Natural killer cell (primary cell): Measurements from ENCODE around the gene RAB3D. TPM values are rescaled to one million over a fixed set of nuclear protein-coding genes. Genes with fewer than 3 reads are reported as not detected.

ENCODE experiments used
- ATAC-seq, 3 donors: fragments of 150-1000 bp in 2 of 3; fragments of 200-7000 bp in 1 of 3; cut with Tn5 transposase; 1 replicate in 1 of 3; 2 replicates in 2 of 3; pipeline ENCODE4 v1.10.0; 2021; ENCODE audit warnings: mild to moderate bottlenecking in 2 of 3, moderate library complexity in 2 of 3
- DNase-seq, 2 donors: peaks; one replicate each; pipeline versions ENCODE4 v3.0.0 to v3.0.0-alpha.2; 2013 to 2021; ENCODE audit warnings: mixed read lengths in 1 of 2
- H3K27ac ChIP-seq: one replicate; pipeline ENCODE4 v1.5.1; 2013; ENCODE audit warnings: mild to moderate bottlenecking, low read length
- H3K27me3 ChIP-seq: one replicate; pipeline ENCODE4 v1.6.1; 2013; ENCODE audit warnings: low read length; ENCODE audit not compliant: control insufficient read depth, insufficient read depth
- H3K36me3 ChIP-seq: one replicate; pipeline ENCODE4 v1.6.1; 2013; ENCODE audit warnings: low read length; ENCODE audit not compliant: control insufficient read depth, insufficient read depth
- H3K4me1 ChIP-seq: one replicate; pipeline ENCODE4 v1.6.1; 2013; ENCODE audit warnings: low read length; ENCODE audit not compliant: control insufficient read depth, insufficient read depth
- H3K4me3 ChIP-seq: one replicate; pipeline ENCODE4 v1.5.1; 2013; ENCODE audit warnings: low read length
- H3K9me3 ChIP-seq: one replicate; pipeline ENCODE4 v1.6.1; 2013; ENCODE audit warnings: low read length; ENCODE audit not compliant: control insufficient read depth, insufficient read depth
- H3K27ac Mint-ChIP-seq, 2 donors: one replicate each; pipeline ENCODE4 v1.8.0; 2022; ENCODE audit warnings: mild to moderate bottlenecking in 2 of 2, mixed read lengths in 2 of 2, moderate library complexity in 1 of 2
- H3K27me3 Mint-ChIP-seq, 2 donors: one replicate each; pipeline ENCODE4 v1.8.0; 2022; ENCODE audit warnings: low read depth in 2 of 2, mixed read lengths in 2 of 2
- H3K36me3 Mint-ChIP-seq: one replicate; pipeline ENCODE4 v1.8.0; 2022; ENCODE audit warnings: mixed read lengths
- H3K4me1 Mint-ChIP-seq, 2 donors: one replicate each; pipeline ENCODE4 v1.8.0; 2022; ENCODE audit warnings: mixed read lengths in 2 of 2
- H3K4me3 Mint-ChIP-seq: one replicate; pipeline ENCODE4 v1.8.0; 2022; ENCODE audit warnings: mild to moderate bottlenecking, moderate library complexity, mixed read lengths
- H3K9me3 Mint-ChIP-seq, 2 donors: one replicate each; pipeline ENCODE4 v1.8.0; 2022; ENCODE audit warnings: mixed read lengths in 2 of 2
- CTCF ChIP-seq: fragments of 200-600 bp; IDR thresholded peaks from one replicate; pipeline ENCODE4 v1.8.0; 2022; ENCODE audit warnings: antibody characterized with exemption
- WGBS: methylation state at CpG from one replicate; pipeline ENCODE4 v1.1.7; 2013; ENCODE audit warnings: missing lambda C conversion rate; ENCODE audit not compliant: insufficient coverage; 5-methylcytosine and 5-hydroxymethylcytosine counted together
- intact Hi-C: fragments of 100-400 bp; cut with micrococcal nuclease; formaldehyde crosslinking; loops from one replicate; pipeline ENCODE4 v1.14.2; 2022
- total RNA-seq, 4 donors: library from RNA; stranded (reverse); fragments of 120-200 nt in 1 of 4; gene quantifications; one replicate each; pipeline versions ENCODE4 v1.2.3 to v1.2.4, GENCODE V29; 2013 to 2022

RAB3D gene
- total RNA-seq, 3 donors from 2014 or later (not counting 1 experiment from before 2014, with no cell fraction given): 14.3 to 20.0 (median 15.7) TPM

DNA sequence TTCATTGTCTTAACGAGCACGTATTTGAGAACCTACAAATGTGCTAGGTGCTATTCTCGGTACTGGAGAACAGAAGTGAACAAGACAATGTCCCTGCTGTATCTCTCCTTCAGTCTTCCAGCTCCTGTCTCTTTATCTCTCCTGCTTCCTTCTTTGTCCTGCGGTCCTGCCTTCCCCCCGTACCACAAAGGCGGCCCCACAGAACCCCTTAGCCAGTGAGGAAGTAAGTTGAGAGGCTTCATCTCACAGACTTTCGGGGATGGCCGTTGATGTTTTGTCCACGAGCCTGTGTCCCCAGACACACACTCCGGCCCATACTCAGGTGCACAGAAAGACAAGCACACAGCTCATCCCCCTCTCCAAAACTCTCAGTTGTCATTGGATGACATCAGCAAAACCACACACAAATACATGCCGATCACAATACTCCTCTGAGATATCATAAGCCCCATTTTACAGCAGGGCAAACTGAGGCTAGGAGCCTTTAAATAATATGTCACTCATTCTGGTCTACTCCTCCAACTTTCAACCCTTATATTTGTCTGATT, 34.5 kb upstream of the RAB3D start:
- Histone ChIP-seq H3K4me1 (peaks cover 31% of the 10 kb centered on the region), H3K36me3 (no peaks in the 10 kb centered on the region), H3K9me3 (no peaks in the 10 kb centered on the region), H3K27me3 (no peaks in the 10 kb centered on the region), H3K4me3 (peak overlapping the region; percentile 84), H3K27ac (peak overlapping the region; percentile 94)
- 9% methylated on average over 11 of the region's 11 CpGs for WGBS
- no peak for DNase-seq
- Mint-ChIP-seq H3K4me1 (peaks cover 6% of the 10 kb centered on the region in 2 donors), H3K4me3 (no peak overlapping the region), H3K27me3 (no peaks in the 10 kb centered on the region), H3K27ac (no peak overlapping the region), H3K9me3 (no peaks in the 10 kb centered on the region), H3K36me3 (no peaks in the 10 kb centered on the region)
- ATAC-seq: no peak
- TF ChIP-seq CTCF: no peak
- intact Hi-C loops: loop anchor here (2.0 to 10.0 kb wide), 3 partner anchors 19 to 131 kb away; partner anchors contain the start of genes ODAD3, PLPPR2, PRKCSH and ZNF653

- Mint-ChIP-seq H3K27me3 (no peaks in the 10 kb centered on the region), H3K4me3 (no peak overlapping the region), H3K9me3 (no peaks in the 10 kb centered on the region), H3K4me1 (peaks cover 6% of the 10 kb centered on the region in 2 donors), H3K27ac (no peak overlapping the region), H3K36me3 (no peaks in the 10 kb centered on the region)
- ATAC-seq (no peak), DNase-seq (no peak)
- Histone ChIP-seq H3K36me3 (no peaks in the 10 kb centered on the region), H3K9me3 (no peaks in the 10 kb centered on the region), H3K4me3 (no peak overlapping the region), H3K27ac (no peak overlapping the region), H3K4me1 (peaks cover 31% of the 10 kb centered on the region), H3K27me3 (no peaks in the 10 kb centered on the region)
- intact Hi-C loops: loop anchor here (10.0 kb wide), 1 partner anchor 131 kb away; the partner anchor contains the start of gene ZNF653
- 60% methylated on average over 10 of the region's 10 CpGs for WGBS
- no peak for TF ChIP-seq CTCF
Measured at GRCh38 chr19:11373166-11373884, 33.9 kb upstream of the RAB3D start.

GRCh38 chr19:11370744-11371143, 31.3 kb upstream of the RAB3D start:
- WGBS: 91% methylated on average over 2 of the region's 2 CpGs
- no peaks in the 10 kb centered on the region for H3K9me3 ChIP-seq
- no peaks in the 10 kb centered on the region for H3K27me3 ChIP-seq
- DNase-seq (no peak), ATAC-seq (no peak)
- peaks cover 2% of the 10 kb centered on the region for H3K36me3 ChIP-seq
- Mint-ChIP-seq H3K27me3 (no peaks in the 10 kb centered on the region), H3K9me3 (no peaks in the 10 kb centered on the region), H3K4me3 (no peak overlapping the region), H3K4me1 (no peaks in the 10 kb centered on the region), H3K36me3 (no peaks in the 10 kb centered on the region), H3K27ac (no peak overlapping the region)
- intact Hi-C loops: loop anchor here (10.0 kb wide), 1 partner anchor 134 kb away; the partner anchor contains the start of gene ZNF653
- TF ChIP-seq CTCF: no peak
- H3K27ac ChIP-seq: no peak overlapping the region
- H3K4me1 ChIP-seq: peaks cover 17% of the 10 kb centered on the region
- H3K4me3 ChIP-seq: no peak overlapping the region
